NCI-H446 treated with DMSO at 0.1 percent for 48 hours (cell line): ENCODE measurements around the gene MGAT4A.

Experiments used
- DNase-seq: peaks from one replicate; lab custom pipeline; 2025; lab: John Stamatoyannopoulos, UW

The MGAT4A gene

DNA sequence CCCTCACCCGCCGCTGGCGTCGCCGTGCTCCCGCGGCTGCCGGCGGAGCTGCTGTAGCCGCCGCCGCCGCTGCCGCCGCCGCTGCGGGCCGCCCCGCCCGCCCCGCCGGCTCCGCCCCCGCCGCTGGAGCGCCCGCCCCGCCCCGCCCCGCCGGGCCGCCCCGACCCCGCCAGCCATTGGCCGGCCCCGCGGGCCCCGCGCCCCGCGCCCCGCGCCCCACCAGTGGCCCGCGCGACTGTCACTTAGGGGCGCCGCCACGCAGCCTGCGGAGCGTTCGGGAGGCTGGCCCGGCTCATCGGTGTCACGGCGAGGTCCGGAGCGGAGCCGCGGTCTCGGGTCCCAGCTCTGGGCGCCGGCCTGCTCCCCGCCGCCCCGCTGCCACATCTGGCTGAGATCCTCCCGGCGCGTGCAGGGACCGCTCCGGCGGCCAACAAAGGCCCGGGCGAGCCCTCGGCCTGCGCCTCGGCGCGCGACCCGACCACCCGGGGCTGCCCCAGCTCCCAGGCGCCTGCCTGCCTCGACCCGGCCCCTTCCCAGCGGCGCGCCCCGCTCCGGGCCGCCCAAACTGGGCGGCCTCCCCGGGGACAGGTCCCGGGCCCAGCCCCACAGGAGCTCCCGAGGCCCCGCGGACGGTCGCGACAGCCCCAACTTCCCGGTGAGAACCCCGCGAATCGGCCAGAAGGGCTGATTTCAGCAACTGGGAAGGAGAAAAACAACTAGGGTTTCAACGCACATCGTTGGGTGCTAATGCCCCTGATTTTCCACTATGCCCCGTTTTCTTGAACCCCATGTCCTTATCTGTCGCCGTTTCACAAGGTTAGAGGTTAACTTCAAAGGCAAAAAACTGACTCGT is at the start of gene MGAT4A:
MGAT4A (minus strand) TSS at position 92 of the 853 bp plus-strand sequence. CDS start 4,800 bp downstream, outside the sequence.
- DNase-seq, result no peak

DNA sequence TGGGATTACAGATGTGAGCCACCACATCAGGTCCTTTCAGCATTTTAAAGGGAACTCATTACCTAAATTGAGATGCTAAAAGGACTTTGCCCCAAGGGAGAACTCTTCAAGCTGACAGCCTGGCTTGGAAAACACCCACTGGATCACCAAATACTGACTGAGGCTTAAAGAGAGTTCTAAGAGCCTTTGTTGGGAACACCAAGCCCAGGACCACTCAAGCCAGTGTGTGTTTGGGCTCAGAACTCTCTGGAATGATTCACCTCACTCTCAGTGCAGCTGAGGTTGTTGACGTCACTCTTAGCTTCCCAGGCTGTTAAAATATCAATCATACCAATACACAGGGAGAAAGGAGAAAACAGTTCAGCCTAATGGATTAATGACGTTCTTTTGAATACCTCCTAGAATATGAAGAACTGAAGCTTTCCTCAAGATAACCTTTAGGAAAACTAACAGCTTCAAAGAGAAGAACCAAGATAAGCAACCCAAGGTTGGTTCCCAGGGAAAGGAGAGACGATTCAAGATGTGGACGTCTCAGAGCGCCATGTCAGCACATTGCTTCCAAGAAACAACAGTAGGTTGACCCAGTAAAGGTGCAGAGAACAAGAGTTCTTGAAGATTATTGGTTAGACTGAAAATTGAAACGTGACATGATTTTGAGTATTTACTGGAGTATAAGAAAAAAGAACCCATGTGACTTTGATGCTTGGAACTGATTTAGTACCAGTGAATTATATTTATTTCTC is 48.0 kb upstream of the MGAT4A start:
- DNase-seq, result no peak

DNA sequence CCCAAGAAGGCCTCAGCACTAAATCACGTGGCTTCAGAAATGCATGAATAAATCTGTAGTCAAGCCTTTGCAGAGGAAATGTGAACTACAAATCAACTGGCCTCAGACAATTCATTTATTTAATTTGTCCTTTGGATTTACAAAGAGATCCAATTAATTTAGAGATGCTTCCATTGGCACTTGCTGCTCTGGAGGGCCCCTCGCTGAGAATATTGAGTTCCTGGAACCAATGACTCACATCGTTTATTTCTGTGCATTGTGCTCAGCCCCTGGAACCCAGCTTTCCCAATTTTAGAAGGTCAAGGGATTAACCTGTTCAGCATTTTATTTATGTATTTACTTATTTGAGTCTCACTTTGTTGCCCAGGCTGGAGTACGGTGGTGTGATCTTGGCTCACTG is 47.2 kb upstream of the MGAT4A start:
- peak; percentile 51 for DNase-seq

DNA sequence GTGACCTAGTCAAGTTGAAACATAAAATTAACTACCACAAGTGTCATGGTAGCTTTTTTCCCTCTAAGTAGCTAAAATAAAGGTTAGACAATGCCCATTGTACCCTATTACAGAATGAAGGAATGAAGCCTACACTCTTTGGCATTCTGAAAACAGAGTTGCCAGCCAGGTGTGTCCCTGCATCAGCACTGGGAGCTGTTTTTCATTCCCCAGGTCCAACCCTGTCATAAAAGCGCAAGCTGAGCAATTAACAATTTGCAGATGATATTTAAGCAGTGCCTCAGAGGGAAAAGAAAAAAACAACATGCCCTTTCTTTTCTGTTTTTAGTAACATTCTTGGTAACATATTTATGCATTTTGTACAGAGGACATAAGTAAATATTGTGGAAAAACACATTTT is 46.8 kb upstream of the MGAT4A start:
- DNase-seq, result no peak

DNA sequence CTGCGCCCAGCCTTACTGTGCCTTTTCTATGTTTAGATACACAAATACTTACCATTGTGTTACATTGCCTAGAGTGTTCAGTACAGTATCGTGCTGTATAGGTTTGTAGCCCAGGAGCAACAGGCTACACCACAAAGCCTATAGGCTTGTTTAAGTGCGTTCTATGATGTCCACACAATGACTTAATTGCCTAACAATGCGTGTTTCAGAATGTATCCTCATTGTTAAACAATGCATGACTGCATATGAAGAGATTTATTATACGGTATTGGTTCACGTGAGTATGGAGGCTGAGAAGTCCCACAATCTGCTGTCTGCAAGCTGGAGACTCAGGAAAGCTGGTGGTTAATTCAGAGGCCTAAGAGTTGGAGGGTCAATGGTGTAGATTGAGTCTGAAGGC is 46.1 kb upstream of the MGAT4A start:
- DNase-seq, result no peak

DNA sequence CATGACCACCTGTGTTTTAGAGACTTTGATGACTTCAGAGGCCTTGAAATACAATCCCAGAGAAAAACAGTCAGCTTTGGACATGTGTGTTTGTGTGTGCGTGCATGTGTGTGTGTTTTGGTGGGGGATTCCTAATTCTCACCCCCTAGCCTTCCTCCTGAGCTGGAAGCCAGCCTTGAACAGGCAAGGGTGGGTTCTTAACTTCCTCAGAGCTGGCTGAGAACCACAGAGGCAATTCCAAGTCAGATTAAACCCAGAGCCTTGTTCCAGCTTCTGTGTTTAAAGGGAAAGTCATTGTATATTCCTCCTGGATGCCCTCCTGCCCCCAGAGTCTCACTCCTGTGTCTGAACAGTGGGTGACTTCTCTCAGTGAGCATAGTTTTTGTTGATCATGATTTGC is 45.2 kb upstream of the MGAT4A start:
- peak; percentile 71 for DNase-seq

DNA sequence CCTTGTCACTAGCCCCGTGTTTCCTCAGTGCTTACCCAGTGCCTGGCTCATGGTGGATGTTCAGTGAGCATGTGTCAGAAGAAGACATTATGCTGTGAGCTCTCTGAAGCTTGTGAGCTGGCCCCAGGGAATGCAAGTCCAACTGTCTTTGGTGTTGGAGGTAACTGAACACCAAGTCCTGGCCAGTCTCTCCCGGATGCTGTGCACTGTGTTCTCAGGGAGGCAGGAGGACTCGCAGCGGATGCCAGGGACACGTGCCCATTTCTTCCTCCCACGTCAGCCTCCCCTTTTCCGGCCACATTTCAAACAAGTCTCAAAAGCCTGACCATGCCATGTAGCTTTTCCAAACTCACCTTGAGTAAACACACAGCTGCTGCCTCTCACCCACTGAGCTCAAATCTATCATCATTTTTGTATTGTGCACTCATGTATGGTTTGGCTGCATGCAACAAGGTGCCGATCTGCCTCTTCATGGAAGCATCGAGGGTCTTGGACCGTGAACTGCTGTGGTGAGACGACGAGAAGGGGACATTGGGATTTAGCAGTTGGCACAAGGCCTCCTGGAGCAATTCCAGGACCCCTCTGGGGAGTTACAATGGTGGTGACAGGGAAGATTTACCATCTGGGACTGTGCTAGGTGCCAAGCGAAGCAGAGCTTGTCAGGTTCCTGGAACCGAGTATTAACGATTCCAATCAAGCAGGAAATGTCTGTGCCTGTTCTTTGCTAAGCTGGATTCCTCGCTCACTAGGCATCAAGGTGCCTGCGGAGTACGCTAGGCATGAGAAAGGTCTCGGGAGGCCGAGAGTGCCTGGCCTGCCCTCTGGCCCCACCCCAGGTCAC is 44.4 kb upstream of the MGAT4A start:
- peak; percentile 96 for DNase-seq

DNA sequence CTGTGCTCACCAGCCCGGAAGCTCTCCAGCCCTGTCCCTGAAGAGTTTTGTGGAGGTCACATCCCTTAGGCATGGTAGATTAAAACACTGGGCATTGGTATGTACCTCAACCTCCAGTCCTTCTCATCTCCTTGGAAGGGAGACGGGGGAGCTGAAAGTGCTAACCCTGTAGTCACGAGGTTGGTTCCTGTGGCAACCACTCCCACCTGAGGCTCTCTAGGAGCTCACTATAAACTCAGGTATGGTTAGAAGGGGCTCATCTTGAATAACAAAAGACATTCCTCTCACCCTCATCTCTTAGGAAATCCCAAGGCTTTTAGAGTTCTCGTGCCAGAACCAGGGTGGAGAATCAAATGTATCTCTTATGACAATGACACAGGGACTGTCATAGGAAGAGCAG is 43.0 kb upstream of the MGAT4A start:
- no peak for DNase-seq

DNA sequence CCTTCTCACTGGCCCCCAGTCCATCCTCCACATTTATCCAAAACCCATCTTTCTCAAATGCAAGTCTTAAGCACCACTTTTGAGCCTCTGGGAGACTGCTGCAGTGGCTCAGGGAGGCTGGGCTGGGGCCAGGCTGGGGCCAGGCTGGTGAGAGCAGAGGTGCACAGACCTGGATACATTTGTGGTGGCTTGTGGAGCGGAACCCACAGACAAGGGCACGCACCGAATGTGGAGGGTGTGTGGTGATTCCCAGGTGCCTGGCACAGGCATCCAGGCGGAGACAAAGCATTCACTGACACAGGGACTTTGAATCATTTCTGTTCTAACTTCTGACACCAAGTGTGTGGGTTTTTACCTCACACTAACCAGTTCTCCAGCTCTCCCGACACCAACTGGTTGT is 42.2 kb upstream of the MGAT4A start:
- no peak for DNase-seq

DNA sequence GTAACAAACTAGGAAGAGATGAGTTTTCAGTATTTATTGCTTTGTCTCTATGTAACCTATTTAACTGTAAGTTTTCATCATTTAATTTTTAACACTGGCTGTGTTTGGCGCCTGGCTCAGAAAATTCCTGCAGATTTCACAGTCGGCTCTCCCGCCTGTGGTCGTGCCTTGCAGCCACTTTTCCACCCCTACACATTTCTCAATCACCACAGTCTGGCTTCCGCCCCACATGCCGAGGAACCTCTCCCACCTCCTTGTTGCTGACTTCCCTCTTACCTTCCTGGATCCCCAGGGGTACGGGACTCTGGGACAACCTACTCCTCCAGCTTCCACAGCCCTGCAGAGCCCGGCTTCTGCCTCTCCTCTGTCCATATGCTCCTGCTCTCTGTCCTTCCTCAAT is 41.6 kb upstream of the MGAT4A start:
- no peak for DNase-seq

DNA sequence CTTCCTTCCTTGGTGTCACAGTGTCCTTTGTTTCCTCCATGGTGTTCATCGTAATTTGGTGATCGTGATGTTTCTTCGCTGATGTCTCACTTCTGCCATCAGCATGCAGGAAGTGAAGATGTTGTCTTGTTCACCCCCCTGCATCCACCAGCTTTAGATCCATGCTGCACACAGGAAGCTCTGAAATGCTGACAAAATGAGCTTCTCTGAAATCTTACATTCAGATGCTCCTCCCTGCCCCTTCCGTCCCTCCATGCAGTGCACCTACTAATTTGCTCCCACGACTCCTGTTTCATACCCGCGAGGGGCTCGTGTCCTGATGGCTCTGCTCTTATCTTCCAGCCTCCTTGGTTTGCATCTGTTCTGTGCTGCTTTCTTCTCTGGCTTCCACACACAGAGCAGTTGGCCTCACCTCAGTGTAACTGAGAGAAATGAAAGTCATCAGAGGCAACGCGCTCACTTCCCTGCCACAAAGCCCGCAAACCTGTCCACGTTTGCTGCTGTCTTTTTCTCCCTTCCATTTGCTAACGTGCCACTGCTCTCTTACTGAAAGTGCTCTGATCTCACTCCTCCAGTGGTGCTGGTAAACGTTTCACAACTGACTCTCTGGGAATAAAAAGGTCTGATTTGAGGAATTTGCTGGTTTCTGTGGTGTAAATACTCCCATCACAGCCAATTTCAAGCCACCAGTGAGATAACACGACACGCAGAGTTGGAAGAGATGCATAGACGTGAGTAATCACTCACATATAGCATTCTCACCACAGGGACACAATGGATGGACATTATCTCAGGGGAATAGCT is 41.0 kb upstream of the MGAT4A start:
- no peak for DNase-seq

DNA sequence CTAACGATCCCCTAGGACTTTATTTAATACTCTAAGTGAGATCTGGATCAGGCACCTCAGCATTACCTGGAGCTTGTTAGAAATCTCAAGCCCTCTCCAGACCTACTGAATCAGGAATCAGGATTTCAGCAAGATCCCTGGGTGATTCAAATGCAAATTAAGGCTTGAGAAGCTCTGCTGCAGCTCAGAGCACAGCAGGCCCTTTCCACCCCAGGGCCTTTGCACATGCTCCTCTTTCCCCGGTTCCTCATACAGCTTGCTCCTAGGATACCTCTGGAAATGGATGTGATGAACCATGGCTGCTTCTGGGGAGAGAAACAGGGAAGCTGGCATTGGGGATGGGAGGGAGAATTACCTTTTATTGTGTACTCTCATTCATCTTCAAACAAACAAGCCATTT is 40.3 kb upstream of the MGAT4A start:
- no peak for DNase-seq

DNA sequence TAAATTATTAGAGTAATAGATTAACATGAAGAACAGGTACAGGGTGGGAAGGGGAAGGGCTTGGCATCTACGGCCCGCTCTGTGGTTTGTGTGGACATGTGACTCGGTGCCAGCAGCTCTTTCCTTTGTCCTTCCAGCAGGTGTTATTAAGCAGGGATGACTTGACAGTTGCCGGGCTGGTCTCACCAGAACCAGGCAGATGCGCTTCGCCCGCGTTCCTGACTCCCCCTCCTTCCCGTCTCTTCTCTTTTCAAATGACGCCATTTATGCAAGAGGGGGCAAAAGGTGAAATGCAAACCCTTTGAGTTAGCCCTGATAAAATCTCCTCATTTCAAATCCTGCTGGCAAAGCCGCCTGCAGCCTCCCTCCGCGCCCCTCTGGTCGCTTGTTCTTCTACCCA is 38.9 kb upstream of the MGAT4A start:
- no peak for DNase-seq

DNA sequence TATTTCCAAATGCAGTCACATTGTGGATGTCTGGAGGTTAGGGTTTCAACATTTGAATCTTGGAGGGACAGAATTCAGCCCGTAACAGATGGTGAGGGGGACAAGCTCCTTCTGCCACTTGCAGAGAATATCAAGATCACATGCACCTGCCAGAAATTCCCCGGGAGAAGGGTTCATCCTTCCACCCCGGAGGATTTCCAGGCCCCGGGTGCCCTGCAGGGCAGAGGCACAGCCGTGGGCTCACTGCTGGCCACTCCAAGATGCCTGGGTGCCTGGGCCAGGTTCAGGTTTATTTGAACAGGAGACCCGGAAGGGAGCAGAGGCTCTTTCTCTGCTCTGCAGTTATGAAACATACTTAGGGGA is 38.2 kb upstream of the MGAT4A start:
- DNase-seq, result peak; percentile 36

DNA sequence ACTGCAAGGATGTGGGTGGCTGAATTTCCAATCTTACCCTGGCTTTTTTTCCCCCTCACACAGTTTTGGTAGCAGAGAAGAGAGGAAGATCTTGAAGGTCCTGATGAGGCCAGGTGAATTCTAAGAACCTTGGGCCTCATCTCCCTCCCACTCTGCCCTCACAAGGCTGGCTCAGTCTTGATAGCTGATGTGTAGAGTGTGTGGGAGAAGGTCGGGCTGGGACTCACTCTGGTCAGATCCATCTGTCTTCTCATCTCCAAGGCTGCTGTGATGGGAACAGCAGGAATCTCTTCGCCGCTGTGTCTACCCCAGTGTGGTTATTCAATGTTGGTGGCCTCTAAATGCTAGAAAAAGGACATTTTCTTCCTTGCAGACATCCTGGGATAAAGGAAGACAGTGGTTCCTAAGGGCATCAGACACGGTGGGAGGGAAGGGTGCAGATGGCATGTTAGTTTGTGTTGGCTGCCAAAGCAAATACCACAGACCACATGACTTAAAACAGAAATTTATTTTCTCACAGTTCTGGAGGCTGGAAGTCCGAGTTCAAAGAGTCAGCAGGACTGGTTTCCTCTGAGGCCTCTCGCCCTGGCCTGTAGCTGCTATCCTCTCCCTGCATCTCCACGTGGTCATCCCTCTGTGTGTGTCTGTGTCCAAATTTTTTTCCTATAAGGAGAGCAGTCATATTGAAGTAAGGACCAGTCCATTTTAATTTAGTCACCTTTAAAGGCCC is 37.6 kb upstream of the MGAT4A start:
- DNase-seq, result peak; percentile 36

DNA sequence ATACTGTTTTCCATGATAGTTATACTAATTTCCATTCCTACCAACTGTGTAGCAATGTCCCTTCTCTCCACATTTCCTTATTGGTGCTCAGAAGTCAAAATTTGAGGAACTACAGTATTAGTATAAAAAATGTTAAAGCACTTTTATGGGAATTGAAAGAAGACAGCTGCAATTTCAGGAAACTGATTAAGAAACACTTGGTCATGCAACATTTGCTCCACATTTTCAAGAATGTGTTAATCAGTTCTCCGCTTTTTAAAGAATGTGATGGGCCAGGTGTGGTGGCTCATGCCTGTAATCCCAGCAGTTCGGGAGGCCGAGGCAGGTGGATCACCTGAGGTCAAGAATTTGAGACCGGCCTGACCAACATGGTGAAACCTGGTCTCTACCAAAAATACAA is 33.6 kb upstream of the MGAT4A start:
- no peak for DNase-seq

DNA sequence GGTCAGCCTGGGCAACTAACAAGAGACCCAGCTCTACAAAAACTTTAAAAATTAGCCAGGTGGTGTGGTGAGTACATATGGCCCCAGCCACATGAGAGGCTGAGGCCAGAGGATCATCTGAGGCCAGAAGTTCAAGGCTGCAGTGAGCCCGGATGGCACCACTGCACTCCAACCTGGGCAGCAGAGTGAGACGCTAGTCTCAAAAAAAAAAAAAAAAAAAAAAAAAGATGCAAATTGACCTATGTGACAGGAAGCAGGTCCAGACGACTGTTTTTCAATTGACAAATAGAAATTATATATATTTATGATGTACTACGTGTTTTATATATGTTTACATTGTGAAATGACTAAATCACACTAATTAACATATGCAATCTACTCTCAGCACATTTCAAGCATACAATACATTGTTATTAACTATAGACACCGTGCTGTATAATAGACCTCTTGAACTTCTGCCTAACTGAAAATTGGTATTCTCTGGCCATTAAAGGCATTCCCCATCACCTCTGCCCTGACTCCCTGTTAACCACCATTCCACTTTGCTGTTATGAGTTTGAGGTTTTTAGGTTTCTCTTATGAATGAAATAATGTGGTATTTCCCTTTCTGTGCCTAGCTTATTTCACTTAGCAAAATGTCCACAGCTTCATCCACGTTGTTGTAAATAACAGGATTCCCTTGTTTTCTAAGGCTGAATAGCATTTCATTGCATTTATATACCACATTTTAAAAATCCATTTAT is 32.4 kb upstream of the MGAT4A start:
- no peak for DNase-seq

DNA sequence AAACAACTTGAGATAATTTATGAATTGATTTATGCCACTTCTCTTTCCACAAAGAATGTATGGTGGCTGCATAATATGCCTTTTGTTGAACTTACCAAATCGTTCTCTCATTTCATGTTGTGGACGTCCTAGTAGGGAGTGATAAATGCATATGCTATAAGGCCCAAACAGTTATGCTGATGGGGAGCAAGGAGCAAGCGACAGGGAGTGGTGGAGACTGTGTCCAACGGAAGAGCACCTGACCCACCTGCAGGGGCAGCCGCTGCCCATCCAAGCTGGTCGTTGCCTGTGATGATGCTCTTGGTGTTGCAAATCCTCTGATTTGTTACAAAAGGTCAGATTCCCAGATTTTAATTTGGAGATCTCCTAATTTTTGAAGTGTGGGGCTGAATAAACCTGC is 31.0 kb upstream of the MGAT4A start:
- DNase-seq, result no peak

DNA sequence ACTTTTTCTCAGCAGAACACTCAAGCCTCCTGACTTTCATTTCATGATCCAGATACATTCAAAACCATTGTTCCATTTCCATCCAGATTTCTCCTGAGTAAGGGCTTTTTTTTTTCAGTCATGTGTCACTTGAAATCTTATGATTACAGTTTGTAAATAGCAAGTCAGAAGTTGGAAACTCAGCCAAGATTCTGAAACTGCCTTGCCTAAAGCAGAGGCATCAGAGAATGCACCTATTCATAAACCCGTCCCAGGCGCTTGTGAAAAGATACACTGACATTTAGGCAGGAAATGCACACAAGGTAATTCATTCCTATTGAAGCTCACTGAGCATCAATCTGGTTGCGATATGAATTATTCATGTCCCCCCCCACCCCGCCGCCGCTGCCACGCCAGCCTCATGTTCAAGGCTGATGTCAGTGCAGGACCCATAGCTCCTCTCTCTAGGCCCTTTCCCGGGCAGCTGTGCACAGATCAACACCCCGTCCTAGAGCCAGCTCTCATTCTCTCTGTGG is 30.4 kb upstream of the MGAT4A start:
- peak; percentile 30 for DNase-seq
